HG02938 (cell line): ENCODE data around the gene PRPF38A.
"Not testable (repeated sequence)": the region's sequence is repeated elsewhere in the genome, so short reads cannot be mapped to it uniquely, and the experiment has no call there.

Experiments
- ATAC-seq: cut with Tn5 transposase; IDR thresholded peaks from one replicate; pipeline ENCODE4 v1.9.1; 2021; ENCODE audit warnings: mild to moderate bottlenecking, moderate library complexity; ENCODE audit not compliant: unreplicated experiment

Gene PRPF38A

GRCh38 chr1:52404116-52404974 lies at the start of gene PRPF38A, which contains the start of gene ORC1:
Gene PRPF38A, plus strand, starts transcription at chr1:52404602. Its CDS starts 148 bp downstream, at chr1:52404750.
Gene ORC1, minus strand, starts transcription at chr1:52404423. Its CDS starts 2,200 bp downstream, at chr1:52402223.
- ATAC-seq = peak; percentile 95

DNA sequence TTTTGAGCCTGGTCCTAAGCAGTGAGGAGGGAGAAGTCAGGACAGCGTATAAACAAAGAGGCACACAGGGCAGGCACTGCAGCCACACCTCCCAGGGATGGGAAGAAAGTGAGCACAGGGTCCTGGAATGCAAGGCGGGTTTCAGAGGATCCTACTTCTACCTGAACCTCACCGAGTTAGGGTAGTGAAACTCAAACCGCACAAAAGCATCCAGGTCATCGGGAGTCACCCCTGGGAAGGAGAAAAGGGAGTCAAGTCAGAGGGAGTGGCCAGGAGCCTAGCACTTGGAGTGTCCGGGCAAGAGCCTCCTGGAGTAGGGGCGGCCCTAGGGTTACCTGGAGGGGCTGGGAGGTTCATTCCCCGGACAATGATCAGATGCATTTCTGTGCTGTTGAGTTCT lies 49.0 kb upstream of the PRPF38A start:
- no peak for ATAC-seq

DNA sequence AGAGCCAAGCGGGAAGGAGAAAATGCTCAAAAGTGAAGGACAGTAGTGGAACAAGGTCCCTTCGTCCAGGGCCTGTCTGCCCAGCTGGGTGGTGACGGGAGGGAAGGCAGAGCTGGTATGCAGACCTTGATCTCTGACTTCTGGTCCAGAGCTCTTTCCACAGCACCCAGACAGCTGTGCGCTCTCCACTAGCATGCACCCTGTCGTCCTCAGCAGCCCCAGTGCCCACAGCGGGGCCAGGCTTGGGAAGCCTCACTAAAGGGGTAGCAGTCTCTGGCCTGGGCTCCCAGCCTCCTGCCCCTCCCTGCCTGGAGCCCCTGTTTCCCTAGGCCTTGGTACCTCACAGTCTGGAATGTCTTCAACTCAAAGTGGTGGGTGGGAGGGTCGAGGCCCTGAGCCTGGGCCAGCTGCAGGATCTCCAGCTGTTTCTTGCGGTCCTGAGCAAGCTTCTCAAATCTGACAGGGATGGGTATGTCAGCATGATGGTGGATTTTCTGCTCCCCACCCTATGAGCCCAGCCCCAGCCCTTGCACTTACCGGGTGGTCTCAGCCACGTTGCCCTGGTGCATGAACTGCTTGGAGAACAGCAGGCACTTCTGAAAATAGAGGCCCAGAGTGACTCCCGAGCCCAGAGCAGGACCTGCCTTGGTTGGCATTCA lies 48.4 kb upstream of the PRPF38A start:
- no peak for ATAC-seq

DNA sequence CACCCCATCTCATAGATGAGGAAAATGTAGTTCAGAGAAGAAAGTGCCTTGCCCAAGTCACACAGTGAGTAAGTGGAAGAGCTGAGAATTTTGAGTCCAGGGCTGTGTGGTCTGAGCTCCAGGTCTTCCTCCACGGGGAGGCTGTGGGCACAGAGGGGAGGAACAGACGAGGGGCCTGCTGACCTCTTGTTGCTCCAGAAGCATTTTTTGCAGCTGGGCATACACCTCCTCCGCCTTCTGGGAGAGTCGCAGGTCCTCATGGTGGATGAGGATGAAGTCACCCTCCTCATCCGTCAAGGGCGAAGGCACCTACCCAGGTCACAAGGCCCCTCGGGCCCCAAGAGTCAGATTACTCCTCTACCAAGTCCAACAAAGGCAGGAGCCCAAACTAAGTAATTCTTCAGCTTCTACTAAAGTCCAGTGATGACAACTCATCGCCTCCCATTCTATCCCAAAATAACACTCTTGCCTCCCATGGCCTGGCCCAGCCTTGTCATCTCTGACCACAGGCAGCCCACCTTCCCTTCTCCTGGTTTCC lies 47.5 kb upstream of the PRPF38A start:
- no peak for ATAC-seq

- ATAC-seq = no peak
Measured at GRCh38 chr1:52357397-52357796, 47.0 kb upstream of the PRPF38A start.

- no peak for ATAC-seq
Measured at GRCh38 chr1:52358851-52359497, 45.4 kb upstream of the PRPF38A start.

GRCh38 chr1:52359676-52360594 lies 44.5 kb upstream of the PRPF38A start:
- ATAC-seq = no peak

- no peak for ATAC-seq
Measured at GRCh38 chr1:52360595-52360968, 43.8 kb upstream of the PRPF38A start.

DNA sequence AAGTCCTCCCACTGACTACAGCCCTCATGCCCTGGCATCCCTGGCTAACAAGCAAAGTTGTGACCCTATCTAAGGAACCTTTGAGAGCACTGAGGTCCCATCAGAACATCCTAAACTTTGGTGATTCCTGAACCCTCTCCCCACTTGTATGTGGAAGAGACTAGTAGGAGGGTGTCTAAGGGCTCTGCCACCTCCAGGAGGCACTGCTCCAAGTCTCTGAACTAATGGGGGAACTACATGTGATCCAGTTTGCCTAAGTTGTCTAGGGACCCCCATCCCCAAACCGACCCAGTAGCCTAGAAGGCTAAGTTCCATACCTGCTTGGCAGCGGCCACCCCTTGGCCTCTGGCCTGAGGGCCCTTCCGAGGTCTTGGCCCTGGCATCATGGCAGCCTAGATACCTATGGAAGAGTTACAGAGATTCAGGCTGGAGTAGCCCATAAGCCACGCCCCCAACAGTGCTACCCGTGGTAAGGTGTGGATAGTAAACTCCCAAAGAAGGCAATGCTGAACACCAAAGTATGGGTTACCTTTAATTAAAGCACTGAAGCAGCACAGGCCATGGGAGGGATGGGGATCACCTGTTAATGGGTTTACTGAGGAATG lies 40.1 kb upstream of the PRPF38A start:
- no peak for ATAC-seq

DNA sequence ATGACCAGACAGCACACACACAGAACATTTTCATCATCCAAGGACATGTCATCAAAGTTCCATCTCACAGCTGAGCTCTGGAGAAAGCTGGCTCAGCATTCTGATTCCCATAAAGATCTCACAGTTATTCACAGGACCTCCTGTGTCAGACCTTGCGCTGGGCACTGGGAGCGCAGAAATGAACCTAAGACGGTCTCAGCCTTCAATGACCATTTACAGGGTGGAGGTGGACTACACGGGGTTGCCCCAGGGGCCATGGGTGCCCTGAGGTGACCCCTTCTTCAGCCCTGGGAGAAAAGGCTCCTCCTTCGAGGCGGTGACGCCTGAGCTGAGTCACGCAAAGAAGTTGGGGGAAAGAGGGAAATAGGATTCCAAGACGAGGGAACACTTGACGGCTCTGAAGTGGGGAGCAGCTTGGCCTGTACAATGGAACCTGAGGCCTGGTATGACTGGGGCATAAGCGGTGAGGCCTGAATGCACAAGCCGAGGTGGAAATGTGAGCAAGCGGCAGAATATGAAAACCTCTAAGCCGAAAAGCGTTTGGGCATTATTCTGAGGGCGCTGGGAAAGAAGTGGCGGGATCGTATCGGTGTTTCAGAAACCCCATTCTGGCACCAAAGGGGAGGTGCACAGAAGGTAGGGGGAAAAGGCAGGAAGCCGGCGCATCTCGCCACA lies 39.2 kb upstream of the PRPF38A start:
- ATAC-seq = no peak

DNA sequence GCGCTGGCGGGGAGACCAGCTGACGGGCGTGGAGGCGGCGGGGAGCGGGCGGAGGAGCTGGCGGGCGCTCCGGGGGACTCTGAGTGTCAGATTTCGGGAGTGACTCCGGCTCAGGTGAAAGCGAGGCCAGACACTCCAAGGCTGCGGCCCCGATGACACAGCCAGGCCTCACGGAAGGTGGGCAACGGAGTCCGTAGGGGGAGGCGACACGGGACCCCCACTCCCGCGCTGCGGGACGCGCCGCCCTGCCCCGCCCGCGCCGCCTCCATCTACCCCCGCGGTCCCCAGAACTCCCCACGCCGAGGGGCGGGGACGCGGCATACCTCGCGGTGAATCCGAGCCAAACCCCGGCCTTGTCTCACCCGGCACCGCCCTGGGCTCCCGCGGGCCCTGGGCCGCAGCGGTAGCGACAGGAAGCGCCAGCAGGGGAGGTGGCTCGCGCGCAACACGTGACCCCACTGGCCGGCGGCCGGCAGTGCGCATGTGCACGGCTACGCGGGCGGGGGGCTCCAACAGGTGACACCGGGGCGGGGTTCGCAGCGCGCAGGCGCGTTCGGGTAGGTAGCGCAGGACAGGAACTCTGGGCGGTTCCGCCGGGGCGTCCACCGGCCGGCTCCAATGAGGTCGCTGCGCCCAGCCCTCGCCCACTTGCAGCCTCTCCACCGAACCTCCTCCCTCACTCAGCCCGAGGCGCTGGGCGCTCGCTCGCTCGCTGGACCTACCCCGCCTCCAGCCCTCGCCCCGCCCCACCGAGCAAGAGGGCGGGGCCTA lies 38.5 kb upstream of the PRPF38A start, which contains the start of gene CC2D1B:
TSS of gene CC2D1B (minus strand) at position 460 of the 771 bp plus-strand sequence. CDS start 1,585 bp downstream, outside the sequence.
- ATAC-seq = peak; percentile 85

- no peak for ATAC-seq
Measured at GRCh38 chr1:52366517-52366827, 37.9 kb upstream of the PRPF38A start.

GRCh38 chr1:52367272-52367671 lies 37.1 kb upstream of the PRPF38A start:
- ATAC-seq = no peak

- no peak for ATAC-seq
Measured at GRCh38 chr1:52368383-52369172, 35.8 kb upstream of the PRPF38A start.

DNA sequence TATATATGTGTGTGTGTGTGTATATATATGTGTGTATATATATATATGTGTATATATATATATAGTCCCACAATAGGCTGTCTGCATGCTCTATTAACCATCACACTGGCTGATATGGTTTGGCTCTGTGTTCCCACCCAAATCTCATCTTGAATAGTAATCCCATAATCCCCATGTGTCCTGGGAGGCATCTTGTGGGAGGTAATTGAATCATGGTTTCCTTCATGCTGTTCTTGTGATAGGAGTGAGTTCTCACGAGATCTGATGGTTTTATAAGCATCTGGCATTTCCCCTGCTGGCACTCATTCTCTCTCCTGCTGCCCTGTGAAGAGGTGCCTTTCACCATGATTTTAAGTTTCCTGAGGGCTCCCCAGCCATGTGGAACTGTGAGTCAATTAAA lies 34.6 kb upstream of the PRPF38A start:
- not testable (repeated sequence) for ATAC-seq

GRCh38 chr1:52385376-52385775 lies 19.0 kb upstream of the PRPF38A start:
- no peak for ATAC-seq

- ATAC-seq = no peak
Measured at GRCh38 chr1:52386458-52386857, 17.9 kb upstream of the PRPF38A start.

- no peak for ATAC-seq
Measured at GRCh38 chr1:52393174-52393573, 11.2 kb upstream of the PRPF38A start.
